HuH-7 (cell line): ENCODE results near the gene ACTR3.
A peak's percentile ranks its signal among the peaks of the same experiment; 100 is the strongest.

ENCODE experiments used
- DNase-seq: peaks from one replicate; pipeline ENCODE4 v3.0.0; 2011; ENCODE audit warnings: low spot score

The ACTR3 gene

GRCh38 chr2:114005110-114005783 lies 115.4 kb downstream of the ACTR3 start:
- no peak for DNase-seq

- DNase-seq: peak; percentile 44
Measured at GRCh38 chr2:114006460-114006859, 116.6 kb downstream of the ACTR3 start.

GRCh38 chr2:114007436-114007835 lies 117.5 kb downstream of the ACTR3 start:
- no peak for DNase-seq

GRCh38 chr2:114008720-114009119 lies 118.8 kb downstream of the ACTR3 start:
- no peak for DNase-seq

GRCh38 chr2:114009205-114009944 lies 119.5 kb downstream of the ACTR3 start:
- no peak for DNase-seq

GRCh38 chr2:114010001-114010400 lies 120.1 kb downstream of the ACTR3 start:
- no peak for DNase-seq

GRCh38 chr2:114011713-114012112 lies 121.8 kb downstream of the ACTR3 start:
- DNase-seq: no peak
